ENCODE data around the gene ZNF609. TPM values are rescaled to one million over a fixed set of nuclear protein-coding genes. Genes with fewer than 3 reads are reported as not detected.

ZNF609 gene
- total RNA-seq, 4 donors from 2014 or later: 38.3 to 53.7 (median 45.3) TPM

DNA sequence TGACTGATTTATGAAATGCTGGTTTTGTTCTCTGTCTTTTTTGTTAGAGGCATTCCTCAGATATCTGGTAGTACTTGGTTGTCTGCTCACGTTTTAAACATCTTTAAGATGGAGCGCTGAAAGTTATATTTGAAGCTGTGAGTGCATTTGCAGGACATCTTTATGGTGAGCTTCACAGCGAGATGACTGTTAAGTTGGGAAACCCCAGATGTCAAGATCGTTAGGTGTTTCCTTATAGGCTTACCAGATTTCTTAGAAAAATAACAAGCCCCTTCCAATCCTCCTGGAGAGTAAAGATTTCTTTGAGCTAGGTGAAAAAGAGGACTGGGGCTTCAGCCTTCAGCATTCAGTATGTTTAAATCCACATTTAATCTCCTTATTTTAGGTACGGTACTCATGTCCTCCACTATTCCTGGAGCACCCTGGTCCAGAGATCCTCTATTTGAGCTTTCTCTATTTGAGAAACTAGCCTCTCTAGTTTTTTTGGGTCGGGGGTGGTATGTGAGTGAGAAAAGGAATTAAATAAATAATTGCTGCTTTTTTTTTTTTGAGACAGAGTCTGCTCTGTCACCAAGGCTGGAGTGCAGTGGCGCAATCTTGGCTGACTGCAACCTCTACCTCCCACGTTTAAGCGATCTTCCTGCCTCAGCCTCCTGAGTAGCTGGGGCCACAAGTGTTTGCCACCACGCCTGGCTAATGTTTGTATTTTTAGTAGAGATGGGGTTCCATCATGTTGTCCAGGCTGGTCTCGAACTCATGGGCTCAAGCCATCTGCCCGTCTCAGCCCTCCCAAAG, 72.3 kb downstream of the ZNF609 start:
- TF ChIP-seq POLR2A (IDR thresholded peaks at IDR 0.05; ENCODE audit: low read depth) (no peak), EP300 (IDR thresholded peaks at IDR 0.05) (no peak), POLR2AphosphoS5 (IDR thresholded peaks at IDR 0.05) (no peak)
- TF ChIP-seq, protein P1, sequence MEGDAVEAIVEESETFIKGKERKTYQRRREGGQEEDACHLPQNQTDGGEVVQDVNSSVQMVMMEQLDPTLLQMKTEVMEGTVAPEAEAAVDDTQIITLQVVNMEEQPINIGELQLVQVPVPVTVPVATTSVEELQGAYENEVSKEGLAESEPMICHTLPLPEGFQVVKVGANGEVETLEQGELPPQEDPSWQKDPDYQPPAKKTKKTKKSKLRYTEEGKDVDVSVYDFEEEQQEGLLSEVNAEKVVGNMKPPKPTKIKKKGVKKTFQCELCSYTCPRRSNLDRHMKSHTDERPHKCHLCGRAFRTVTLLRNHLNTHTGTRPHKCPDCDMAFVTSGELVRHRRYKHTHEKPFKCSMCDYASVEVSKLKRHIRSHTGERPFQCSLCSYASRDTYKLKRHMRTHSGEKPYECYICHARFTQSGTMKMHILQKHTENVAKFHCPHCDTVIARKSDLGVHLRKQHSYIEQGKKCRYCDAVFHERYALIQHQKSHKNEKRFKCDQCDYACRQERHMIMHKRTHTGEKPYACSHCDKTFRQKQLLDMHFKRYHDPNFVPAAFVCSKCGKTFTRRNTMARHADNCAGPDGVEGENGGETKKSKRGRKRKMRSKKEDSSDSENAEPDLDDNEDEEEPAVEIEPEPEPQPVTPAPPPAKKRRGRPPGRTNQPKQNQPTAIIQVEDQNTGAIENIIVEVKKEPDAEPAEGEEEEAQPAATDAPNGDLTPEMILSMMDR (IDR thresholded peaks at IDR 0.05): no peak
- Histone ChIP-seq H3K4me3 (no peak overlapping the region), H3K4me1 (peaks cover 0 to 57% (median 19%) of the 10 kb centered on the region in 4 donors), H3K27ac (replicated peaks in 1 of 4) (no peak overlapping the region), H3K27me3 (no peaks in the 10 kb centered on the region), H3K9me3 (no peaks in the 10 kb centered on the region), H3K36me3 (peaks cover 0 to 10% (median 0%) of the 10 kb centered on the region in 4 donors)
- intact Hi-C loops (cut with DNase I): no loop called here
- DNase-seq (ENCODE audit: extremely low spot score): no peak
- WGBS: 88% methylated on average over 12 of the region's 12 CpGs

DNA sequence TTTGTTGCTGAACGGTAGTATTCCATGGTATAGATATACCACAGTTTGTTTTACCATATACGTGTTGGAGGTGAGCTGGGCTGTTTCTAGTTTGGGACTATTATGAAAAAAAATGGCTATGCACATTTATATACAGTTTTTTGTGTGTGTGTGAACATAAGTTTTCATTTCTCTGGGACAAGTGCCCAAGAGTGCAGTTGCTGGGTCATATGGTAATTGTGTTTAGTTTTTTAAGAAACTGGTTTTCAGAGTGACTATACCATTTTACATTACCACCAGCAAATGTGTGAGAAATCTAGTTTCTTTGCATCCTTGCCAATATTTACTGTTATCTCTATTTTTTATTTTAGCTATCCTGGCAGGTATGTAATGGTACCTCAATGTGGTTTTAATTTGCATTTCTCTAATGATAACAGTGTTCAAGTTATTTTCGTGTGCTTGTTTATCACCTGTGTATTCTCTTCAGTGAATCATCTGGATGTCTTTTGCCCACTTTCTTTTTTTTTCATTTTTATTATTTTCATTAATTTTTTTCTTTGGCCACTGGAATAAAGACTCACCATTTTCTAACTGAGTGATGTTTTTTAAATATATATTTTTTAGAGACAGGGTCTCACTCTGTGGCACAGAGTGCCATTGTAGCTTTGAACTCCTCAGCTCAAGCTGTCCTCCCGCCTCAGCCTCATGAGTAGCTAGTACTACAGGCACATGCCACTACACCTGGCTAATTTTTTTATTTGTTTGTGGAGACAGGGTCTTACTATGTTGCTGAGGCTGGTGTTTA, 75.3 kb downstream of the ZNF609 start:
- intact Hi-C loops (cut with DNase I): no loop called here
- H3K9me3 ChIP-seq: no peaks in the 10 kb centered on the region
- peaks cover 0 to 41% (median 19%) of the 10 kb centered on the region in 4 donors for H3K4me1 ChIP-seq
- WGBS: 85% methylated on average over 4 of the region's 4 CpGs
- no peak overlapping the region for H3K4me3 ChIP-seq
- H3K27ac ChIP-seq (replicated peaks in 1 of 4): no peak overlapping the region
- H3K36me3 ChIP-seq: no peaks in the 10 kb centered on the region
- TF ChIP-seq EP300 (IDR thresholded peaks at IDR 0.05) (no peak), POLR2AphosphoS5 (IDR thresholded peaks at IDR 0.05) (no peak), POLR2A (IDR thresholded peaks at IDR 0.05; ENCODE audit: low read depth) (no peak)
- no peak for DNase-seq (ENCODE audit: extremely low spot score)
- no peaks in the 10 kb centered on the region for H3K27me3 ChIP-seq

DNA sequence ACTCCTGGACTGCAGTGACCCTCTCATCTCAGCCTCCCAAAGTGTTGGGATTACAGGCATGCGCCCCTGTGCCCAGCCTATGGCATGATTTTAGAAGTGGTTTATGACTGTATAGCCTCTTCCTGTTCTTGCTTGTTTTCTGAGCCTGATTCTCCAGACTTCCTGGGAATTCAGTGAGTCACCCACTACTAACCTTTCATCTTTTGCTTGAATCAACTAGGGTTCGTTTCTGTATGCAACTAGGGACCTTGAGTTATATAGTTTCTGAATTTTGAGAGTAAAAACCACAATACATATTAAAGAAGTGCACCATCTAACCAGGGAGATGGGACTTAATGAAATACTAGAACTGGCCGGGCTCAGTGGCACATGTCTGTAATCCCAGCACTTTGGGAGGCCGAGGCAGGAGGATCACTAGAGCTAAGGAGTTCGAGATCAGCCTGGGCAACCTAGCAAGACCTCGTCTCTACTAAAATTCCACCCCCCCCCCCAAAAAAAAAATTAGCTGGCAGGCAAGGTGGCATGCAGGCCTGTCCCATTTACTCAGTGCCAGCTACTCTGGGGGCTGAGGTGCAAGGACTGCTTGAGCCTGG, 76.0 kb downstream of the ZNF609 start:
- intact Hi-C loops (cut with DNase I): no loop called here
- Histone ChIP-seq H3K36me3 (no peaks in the 10 kb centered on the region), H3K9me3 (no peaks in the 10 kb centered on the region), H3K27ac (replicated peaks in 1 of 4) (no peak overlapping the region), H3K27me3 (no peaks in the 10 kb centered on the region), H3K4me3 (no peak overlapping the region), H3K4me1 (peaks cover 0 to 37% (median 19%) of the 10 kb centered on the region in 4 donors)
- TF ChIP-seq, protein P1 (IDR thresholded peaks at IDR 0.05): no peak
- TF ChIP-seq POLR2AphosphoS5 (IDR thresholded peaks at IDR 0.05) (no peak), EP300 (IDR thresholded peaks at IDR 0.05) (no peak), POLR2A (IDR thresholded peaks at IDR 0.05; ENCODE audit: low read depth) (no peak)
- no peak for DNase-seq (ENCODE audit: extremely low spot score)
- 86% methylated on average over 6 of the region's 6 CpGs for WGBS

DNA sequence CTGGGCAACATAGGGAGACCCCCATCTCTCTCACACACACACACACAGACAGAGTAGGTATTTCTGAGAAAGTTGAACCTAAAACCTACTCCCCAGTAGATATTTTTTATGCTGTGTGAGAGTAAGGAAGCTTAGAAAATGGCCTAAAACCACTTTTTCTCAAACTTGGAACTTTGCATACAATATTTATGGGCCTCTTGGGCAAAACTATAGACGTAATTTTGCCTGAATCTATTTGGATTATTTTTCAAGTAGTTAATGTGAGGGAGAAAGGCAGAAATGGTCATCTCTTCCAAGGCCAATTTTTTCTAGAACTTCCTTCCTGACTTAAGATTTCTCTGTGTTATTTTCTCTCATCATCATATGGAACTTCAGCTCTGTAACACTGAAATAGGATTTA, 81.7 kb downstream of the ZNF609 start:
- DNase-seq (ENCODE audit: extremely low spot score): no peak
- H3K27me3 ChIP-seq: no peaks in the 10 kb centered on the region
- H3K36me3 ChIP-seq: peaks cover 0 to 3% (median 0%) of the 10 kb centered on the region in 4 donors
- WGBS: 74% methylated on average over 1 of the region's 1 CpG
- no peak overlapping the region for H3K4me3 ChIP-seq
- intact Hi-C loops (cut with DNase I): no loop called here
- no peak for TF ChIP-seq POLR2AphosphoS5 (IDR thresholded peaks at IDR 0.05)
- TF ChIP-seq EP300 (IDR thresholded peaks at IDR 0.05): no peak
- TF ChIP-seq, protein P1 (IDR thresholded peaks at IDR 0.05): no peak
- TF ChIP-seq POLR2A (IDR thresholded peaks at IDR 0.05; ENCODE audit: low read depth): no peak
- peaks cover 0 to 13% (median 8%) of the 10 kb centered on the region in 4 donors for H3K4me1 ChIP-seq
- H3K27ac ChIP-seq (replicated peaks in 1 of 4): no peak overlapping the region
- no peaks in the 10 kb centered on the region for H3K9me3 ChIP-seq

DNA sequence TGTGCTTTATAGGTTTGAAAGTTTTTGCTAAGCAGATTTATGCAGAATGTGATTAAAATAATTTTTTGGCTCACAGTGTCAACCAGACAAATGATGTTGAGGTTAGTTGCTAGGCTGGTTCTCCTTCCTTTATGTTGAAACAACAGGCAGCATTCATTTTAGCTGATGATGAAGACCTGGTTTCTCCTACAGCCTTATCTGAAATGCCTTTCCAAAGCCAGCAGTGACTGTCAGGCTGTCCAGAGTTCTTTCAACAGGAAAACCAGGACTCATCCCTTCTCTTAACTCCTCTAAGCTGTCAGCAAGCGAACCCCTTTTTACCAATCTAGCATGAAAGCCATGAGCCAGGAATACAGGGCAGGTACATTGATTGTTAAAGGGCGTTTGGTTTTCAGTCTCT, 84.1 kb downstream of the ZNF609 start:
- H3K9me3 ChIP-seq: no peaks in the 10 kb centered on the region
- H3K4me1 ChIP-seq: peaks cover 0 to 15% (median 10%) of the 10 kb centered on the region in 4 donors
- H3K36me3 ChIP-seq: peaks cover 0 to 3% (median 0%) of the 10 kb centered on the region in 4 donors
- TF ChIP-seq POLR2A (IDR thresholded peaks at IDR 0.05; ENCODE audit: low read depth): no peak
- no peak for TF ChIP-seq POLR2AphosphoS5 (IDR thresholded peaks at IDR 0.05)
- TF ChIP-seq, protein P1 (IDR thresholded peaks at IDR 0.05): no peak
- no peak for TF ChIP-seq EP300 (IDR thresholded peaks at IDR 0.05)
- H3K27ac ChIP-seq (replicated peaks in 1 of 4): no peak overlapping the region
- intact Hi-C loops (cut with DNase I): no loop called here
- H3K4me3 ChIP-seq: no peak overlapping the region
- H3K27me3 ChIP-seq: no peaks in the 10 kb centered on the region
- 100% methylated on average over 2 of the region's 2 CpGs for WGBS
- DNase-seq (ENCODE audit: extremely low spot score): no peak
